Pancreas (tissue), 10 donors: ENCODE results near the gene CRLF2. TPM values are rescaled to one million over a fixed set of nuclear protein-coding genes. Genes with fewer than 3 reads are reported as not detected.
"Not testable (repeated sequence)": the region's sequence is repeated elsewhere in the genome, so short reads cannot be mapped to it uniquely, and the experiment has no call there.

ENCODE experiments used
- ATAC-seq, 4 donors: fragments of 200-7000 bp; cut with Tn5 transposase; one replicate each; pipeline versions ENCODE4 v1.8.0 to v1.9.1; 2020; ENCODE audit warnings: mild to moderate bottlenecking in 4 of 4, moderate library complexity in 4 of 4
- DNase-seq, 6 donors: peaks; one replicate each; pipeline ENCODE4 v3.0.0-alpha.2; 2020
- FAIRE-seq: peaks from 2 replicates; lab custom pipeline; 2012; peaks lifted over from hg19 to GRCh38; lab: Jason Lieb, UNC
- H3K27ac ChIP-seq, 4 donors: fragments of 200-600 bp; sonication (generic); 1 replicate in 3 of 4; 2 replicates in 1 of 4; pipeline versions ENCODE4 v1.5.0 to v1.8.0; 2020
- H3K27me3 ChIP-seq, 4 donors: fragments of 200-600 bp; one replicate each; pipeline ENCODE4 v1.8.0; 2021
- H3K36me3 ChIP-seq, 3 donors: fragments of 200-600 bp; sonication (generic) in 1 of 3; one replicate each; pipeline versions ENCODE4 v1.5.0 to v1.8.0; 2020 to 2021
- H3K4me1 ChIP-seq, 3 donors: fragments of 200-600 bp; one replicate each; pipeline ENCODE4 v1.8.0; 2021
- H3K4me3 ChIP-seq, 4 donors: fragments of 200-600 bp; sonication (generic) in 2 of 4; one replicate each; pipeline versions ENCODE4 v1.5.0 to v1.8.0; 2020 to 2021
- H3K9me3 ChIP-seq, 4 donors: fragments of 200-600 bp; one replicate each; pipeline ENCODE4 v1.8.0; 2021
- CTCF ChIP-seq, 4 donors: fragments of 200-600 bp; sonication (generic) in 3 of 4; IDR thresholded peaks; one replicate each; pipeline versions ENCODE4 v1.5.0 to v1.8.0; 2021; ENCODE audit warnings: antibody characterized with exemption in 4 of 4
- WGBS, 2 donors: extraction: QIAGEN DNeasy Blood & Tissue Kit; methylation state at CpG; one replicate each; pipeline ENCODE4 v1.1.7; 2013; 5-methylcytosine and 5-hydroxymethylcytosine counted together
- intact Hi-C, 3 donors: fragments of 100-400 bp; cut with DNase I; formaldehyde crosslinking; loops; one replicate each; pipeline versions ENCODE4 v1.11.1 to v1.14.2; 2022
- polyA plus RNA-seq, 2 donors: library from polyadenylated mRNA; stranded (reverse); fragments of 200-250 nt; gene quantifications; one replicate each; pipeline ENCODE4 v1.2.3, GENCODE V29; 2013
- total RNA-seq, 6 donors: library from RNA; stranded (reverse); fragmentation: NEBNext Ultra II Directional in 4 of 6; extraction: Animal tissue kit (Norgen Biotek cat#: 25700) in 4 of 6; gene quantifications; one replicate each; pipeline versions ENCODE4 v1.2.1 to v1.2.4, GENCODE V29; 2021 to 2023
- donor health status: healthy with polysubstance abuse.
- donor health status: DM: no; HTN: no; CAD: no; lungs with moderate emphysema.
- donor health status: DM: no; HTN: no; CAD: no.
- donor health status: control.
- donor health status: control.
- donor health status: Bipolar disorder and iron deficiency.
- donor health status: DM: yes; HTN: yes; CAD: no.
- donor health status: DM: no; HTN: no; CAD: no.
- donor health status: DM: no; HTN: no; CAD: no.
- donor health status: DM: yes; HTN: yes; CAD: no.

CRLF2 gene
- total and polyA plus RNA-seq, 8 donors, result 0.07 to 0.12 TPM; not detected in 6

DNA sequence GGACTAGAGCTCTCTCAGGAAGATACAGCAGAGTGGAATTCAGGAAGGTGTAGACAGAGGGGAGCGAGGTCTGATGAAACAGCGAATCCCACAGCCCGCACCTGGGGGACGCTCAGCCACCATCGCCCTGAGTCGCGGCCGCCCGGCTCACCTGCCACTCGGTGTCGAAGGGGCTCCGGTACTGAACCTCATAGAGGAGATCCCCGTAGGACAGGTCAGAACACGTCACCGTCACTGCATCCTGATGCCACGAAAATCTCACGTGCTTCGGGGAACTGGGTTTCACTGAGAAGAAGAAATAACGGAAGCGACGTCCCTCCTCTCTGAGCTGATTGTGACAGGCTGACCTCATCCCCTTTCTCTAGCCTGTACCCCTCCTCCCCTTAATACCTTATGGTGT is 10.2 kb downstream of the CRLF2 start:
- 79 to 80% methylated on average over 21 of the region's 21 CpGs for WGBS, 2 donors
- Histone ChIP-seq H3K27ac (no peak overlapping the region), H3K4me3 (no peak overlapping the region), H3K27me3 (no peaks in the 10 kb centered on the region), H3K36me3 (no peaks in the 10 kb centered on the region), H3K4me1 (peaks cover 0 to 6% (median 0%) of the 10 kb centered on the region in 3 donors), H3K9me3 (no peaks in the 10 kb centered on the region)
- FAIRE-seq, result no peak
- intact Hi-C loops, result no loop called here
- ATAC-seq, result no peak
- TF ChIP-seq CTCF (IDR thresholded peaks at IDR 0.05), result no peak
- no peak for DNase-seq

DNA sequence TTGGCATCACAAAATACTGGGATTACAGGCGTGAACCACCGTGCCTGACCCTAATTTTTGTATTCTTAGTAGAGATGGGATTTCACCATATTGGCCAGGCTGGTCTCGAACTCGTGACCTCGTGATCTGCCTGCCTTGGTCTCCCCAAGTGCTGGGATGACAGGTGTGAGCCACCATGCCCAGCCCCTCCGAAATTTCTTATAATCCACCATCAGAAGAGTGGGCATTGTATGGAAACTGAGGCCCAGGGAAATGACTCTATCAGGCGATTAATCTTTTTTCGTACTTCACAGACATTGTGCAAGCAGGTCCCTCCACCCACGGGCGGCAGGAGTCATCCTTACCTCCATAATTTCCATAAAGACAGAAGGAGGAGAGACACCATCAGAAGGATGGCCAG is 16.0 kb downstream of the CRLF2 start:
- intact Hi-C loops, result no loop called here
- FAIRE-seq, result no peak
- no peak for TF ChIP-seq CTCF (IDR thresholded peaks at IDR 0.05)
- 64 to 82% methylated on average over 10 of the region's 10 CpGs for WGBS, 2 donors
- Histone ChIP-seq H3K4me3 (no peak overlapping the region), H3K36me3 (no peaks in the 10 kb centered on the region), H3K27me3 (no peaks in the 10 kb centered on the region), H3K4me1 (no peaks in the 10 kb centered on the region), H3K9me3 (no peaks in the 10 kb centered on the region), H3K27ac (no peak overlapping the region)
- ATAC-seq, result no peak
- DNase-seq, result peak in 1 of 6 donors; percentile 10

GRCh38 chrX:1192196-1192595 is 20.3 kb downstream of the CRLF2 start:
- WGBS, 2 donors, result 75 to 81% methylated on average over 7 of the region's 8 CpGs
- H3K27me3 ChIP-seq, intact Hi-C loops, H3K4me3 ChIP-seq, H3K4me1 ChIP-seq, H3K36me3 ChIP-seq, FAIRE-seq, H3K27ac ChIP-seq, H3K9me3 ChIP-seq, ATAC-seq: not testable (repeated sequence)
- DNase-seq, result peak in 1 of 6 donors; percentile 8

DNA sequence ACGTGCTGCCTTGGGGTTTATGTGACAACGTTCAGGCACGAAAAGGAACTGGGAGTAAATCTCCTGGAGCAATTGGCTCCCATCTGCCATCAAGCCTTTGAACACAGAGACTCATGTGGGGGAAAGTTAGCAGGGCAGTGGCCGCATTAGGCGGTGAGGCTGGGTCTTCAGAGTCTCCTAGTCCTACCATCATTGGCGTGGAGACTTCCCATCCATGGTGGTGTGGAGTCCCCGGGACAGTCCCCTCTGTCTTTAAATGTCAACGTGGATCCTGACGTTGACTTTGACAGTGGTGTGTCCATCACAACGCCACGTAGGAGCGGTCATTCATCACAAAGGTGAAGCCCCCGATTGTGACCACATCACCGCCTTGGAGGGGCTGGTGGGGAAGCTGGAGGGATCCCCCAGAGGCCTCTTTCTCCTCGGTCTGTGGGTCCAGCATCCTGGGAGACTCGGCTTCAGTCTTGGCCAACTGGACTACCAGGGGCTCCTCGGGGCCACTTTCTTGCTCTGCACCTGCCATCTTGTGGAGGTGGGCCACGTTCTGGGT is 21.8 kb downstream of the CRLF2 start:
- FAIRE-seq, result no peak
- WGBS, 2 donors, result 66 to 70% methylated on average over 18 of the region's 18 CpGs
- peak in 1 of 6 donors; percentile 22 for DNase-seq
- Histone ChIP-seq H3K27ac (no peak overlapping the region), H3K27me3 (no peaks in the 10 kb centered on the region), H3K4me3 (no peak overlapping the region), H3K36me3 (no peaks in the 10 kb centered on the region), H3K9me3 (no peaks in the 10 kb centered on the region), H3K4me1 (no peaks in the 10 kb centered on the region)
- no peak for TF ChIP-seq CTCF (IDR thresholded peaks at IDR 0.05)
- intact Hi-C loops, result no loop called here
- ATAC-seq, result no peak

DNA sequence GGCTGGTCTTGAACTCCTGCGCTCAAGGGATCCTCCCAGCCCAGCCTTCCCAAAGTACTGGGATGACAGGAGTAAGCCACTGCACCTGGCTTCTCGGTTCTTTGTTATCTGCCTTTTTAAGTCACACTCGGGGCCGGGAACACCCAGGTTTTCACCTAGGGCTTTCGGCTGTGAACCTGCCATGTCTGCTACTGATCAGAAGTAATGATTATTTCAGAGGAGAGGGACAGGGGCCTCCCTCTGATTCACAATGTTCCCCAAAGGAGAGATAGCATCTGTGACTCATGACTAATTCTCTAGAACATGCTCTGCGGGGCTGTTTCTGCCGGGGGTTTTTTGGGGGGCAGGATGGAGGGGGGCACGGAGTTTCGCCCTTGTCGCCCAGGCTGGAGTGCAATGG is 26.9 kb downstream of the CRLF2 start:
- H3K9me3 ChIP-seq, result no peaks in the 10 kb centered on the region
- intact Hi-C loops, result no loop called here
- no peak overlapping the region for H3K4me3 ChIP-seq
- FAIRE-seq, result no peak
- H3K27me3 ChIP-seq, result no peaks in the 10 kb centered on the region
- no peaks in the 10 kb centered on the region for H3K4me1 ChIP-seq
- no peak for TF ChIP-seq CTCF (IDR thresholded peaks at IDR 0.05)
- no peak overlapping the region for H3K27ac ChIP-seq
- WGBS, 2 donors, result 75 to 82% methylated on average over 10 of the region's 10 CpGs
- DNase-seq, result no peak
- no peaks in the 10 kb centered on the region for H3K36me3 ChIP-seq
- no peak for ATAC-seq
